ENCODE measurements around the gene NSUN2.

Gene NSUN2

DNA sequence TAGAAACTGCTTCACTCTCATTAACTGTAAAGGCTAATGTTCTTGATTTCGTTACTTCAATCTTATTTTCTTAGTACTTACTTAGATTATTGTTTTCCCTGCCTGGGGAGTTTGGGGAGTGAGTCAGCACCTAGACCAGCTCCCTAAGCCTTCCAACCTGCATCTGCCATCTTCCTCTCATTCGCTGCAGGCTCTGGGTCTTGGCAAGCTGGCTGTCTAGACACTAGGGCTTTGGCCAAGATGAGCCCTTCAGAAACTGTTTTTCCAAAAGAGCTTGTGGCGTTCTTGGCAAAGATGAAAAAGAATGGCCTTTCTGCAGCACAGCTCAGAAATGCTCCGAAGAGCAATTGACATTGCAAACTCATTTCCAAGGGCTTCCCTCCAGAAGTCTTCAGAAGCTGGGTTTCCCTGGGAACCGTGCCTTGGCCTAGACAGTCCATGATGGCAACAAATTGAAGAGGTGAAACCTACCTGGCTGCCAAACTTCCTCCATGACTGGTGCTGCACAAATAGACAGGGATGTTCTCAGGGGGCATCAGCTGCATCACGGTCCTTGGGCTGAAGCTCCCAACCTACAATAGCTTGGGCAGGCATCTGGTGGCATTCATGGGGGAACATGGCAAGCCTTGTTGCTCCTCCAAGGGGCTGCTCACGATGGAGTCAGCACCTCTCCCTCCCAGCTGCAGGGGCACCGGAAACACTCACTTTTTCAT is 76.6 kb downstream of the NSUN2 start:
- no peak overlapping the region for H2AK5ac ChIP-seq (ENCODE audit: low read length)
- DNase-seq, result no peak
- H3K9me3 ChIP-seq (ENCODE audit: insufficient read depth, low read depth, low read length), result peaks cover 21% of the 10 kb centered on the region
- H3K27me3 ChIP-seq (ENCODE audit: insufficient read depth, low read length), result no peaks in the 10 kb centered on the region
- H3K79me1 ChIP-seq (ENCODE audit: low read length), result no peaks in the 10 kb centered on the region
- H3K23ac ChIP-seq (ENCODE audit: low read length), result no peak overlapping the region
- no peaks in the 10 kb centered on the region for H3K79me2 ChIP-seq (ENCODE audit: control insufficient read depth, insufficient read depth, low read length, poor library complexity)
- H3K4me2 ChIP-seq (ENCODE audit: low read length), result no peak overlapping the region
- H3K27ac ChIP-seq (ENCODE audit: low read depth, low read length), result no peak overlapping the region
- no peak overlapping the region for H2AFZ ChIP-seq (ENCODE audit: insufficient read depth, low read length, poor library complexity)
- H4K8ac ChIP-seq (ENCODE audit: low read depth, low read length), result no peak overlapping the region
- no peak overlapping the region for H3K4ac ChIP-seq (ENCODE audit: low read depth, low read length)
- whole genome bisulfite sequencing (ENCODE audit: extremely low coverage, insufficient coverage, insufficient read length), result no CpG with 5 or more reads among the region's 8 CpGs
- no peak overlapping the region for H3K18ac ChIP-seq (ENCODE audit: low read length)
- H2BK120ac ChIP-seq (ENCODE audit: insufficient read depth, low read length, poor library complexity), result no peak overlapping the region
- no peak overlapping the region for H3K4me3 ChIP-seq (ENCODE audit: low read depth, low read length)
- H3K9ac ChIP-seq (ENCODE audit: low read length), result no peak overlapping the region
- H3K14ac ChIP-seq (ENCODE audit: low read length), result no peak overlapping the region
- H3K36me3 ChIP-seq (ENCODE audit: control insufficient read depth in 1 of 2, insufficient read depth in 2 of 2, low read length in 2 of 2), result no peaks in the 10 kb centered on the region
- H3K4me1 ChIP-seq (ENCODE audit: control insufficient read depth in 1 of 2, insufficient read depth in 2 of 2, low read length in 2 of 2), result no peaks in the 10 kb centered on the region
- H4K12ac ChIP-seq (ENCODE audit: low read depth, low read length), result no peak overlapping the region
- no peak overlapping the region for H2BK12ac ChIP-seq (ENCODE audit: low read length)
- H2BK5ac ChIP-seq (ENCODE audit: low read depth, low read length, poor library complexity), result no peak overlapping the region
- H4K91ac ChIP-seq (ENCODE audit: low read depth, low read length), result no peak overlapping the region

DNA sequence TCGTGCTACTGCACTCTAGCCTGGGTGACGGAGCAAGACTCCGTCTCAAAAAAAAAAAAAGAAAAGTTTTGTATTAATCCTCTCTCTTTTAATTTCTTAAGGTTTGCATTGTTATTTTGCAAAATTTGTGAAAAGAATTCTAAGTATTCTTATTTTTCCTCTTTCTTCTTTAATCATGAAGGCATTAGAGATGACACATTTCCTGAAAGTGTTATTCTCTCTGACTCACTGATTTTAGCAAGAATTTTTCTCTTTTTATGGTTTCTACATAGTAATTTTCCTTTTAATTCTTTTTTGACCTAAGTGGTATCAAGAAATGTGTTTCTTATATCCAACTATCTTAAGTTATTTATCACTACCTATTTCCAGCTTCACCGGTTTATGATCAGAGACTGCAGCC is 78.0 kb downstream of the NSUN2 start:
- no peaks in the 10 kb centered on the region for H3K79me1 ChIP-seq (ENCODE audit: low read length)
- H3K4me3 ChIP-seq (ENCODE audit: low read depth, low read length), result no peak overlapping the region
- H3K14ac ChIP-seq (ENCODE audit: low read length), result no peak overlapping the region
- no peak overlapping the region for H2BK12ac ChIP-seq (ENCODE audit: low read length)
- no peak overlapping the region for H4K91ac ChIP-seq (ENCODE audit: low read depth, low read length)
- no peak overlapping the region for H3K9ac ChIP-seq (ENCODE audit: low read length)
- no peak overlapping the region for H2AFZ ChIP-seq (ENCODE audit: insufficient read depth, low read length, poor library complexity)
- H4K12ac ChIP-seq (ENCODE audit: low read depth, low read length), result no peak overlapping the region
- H2AK5ac ChIP-seq (ENCODE audit: low read length), result no peak overlapping the region
- WGBS (ENCODE audit: extremely low coverage, insufficient coverage, insufficient read length), result no CpG with 5 or more reads among the region's 4 CpGs
- H2BK5ac ChIP-seq (ENCODE audit: low read depth, low read length, poor library complexity), result no peak overlapping the region
- no peak overlapping the region for H3K27ac ChIP-seq (ENCODE audit: low read depth, low read length)
- no peaks in the 10 kb centered on the region for H3K4me1 ChIP-seq (ENCODE audit: control insufficient read depth in 1 of 2, insufficient read depth in 2 of 2, low read length in 2 of 2)
- H2BK120ac ChIP-seq (ENCODE audit: insufficient read depth, low read length, poor library complexity), result no peak overlapping the region
- no peak overlapping the region for H4K8ac ChIP-seq (ENCODE audit: low read depth, low read length)
- H3K27me3 ChIP-seq (ENCODE audit: insufficient read depth, low read length), result no peaks in the 10 kb centered on the region
- H3K9me3 ChIP-seq (ENCODE audit: insufficient read depth, low read depth, low read length), result peaks cover 22% of the 10 kb centered on the region
- no peak overlapping the region for H3K4me2 ChIP-seq (ENCODE audit: low read length)
- no peak overlapping the region for H3K23ac ChIP-seq (ENCODE audit: low read length)
- H3K18ac ChIP-seq (ENCODE audit: low read length), result no peak overlapping the region
- no peak for DNase-seq
- no peak overlapping the region for H3K4ac ChIP-seq (ENCODE audit: low read depth, low read length)
- no peaks in the 10 kb centered on the region for H3K36me3 ChIP-seq (ENCODE audit: control insufficient read depth in 1 of 2, insufficient read depth in 2 of 2, low read length in 2 of 2)
- H3K79me2 ChIP-seq (ENCODE audit: control insufficient read depth, insufficient read depth, low read length, poor library complexity), result no peaks in the 10 kb centered on the region

DNA sequence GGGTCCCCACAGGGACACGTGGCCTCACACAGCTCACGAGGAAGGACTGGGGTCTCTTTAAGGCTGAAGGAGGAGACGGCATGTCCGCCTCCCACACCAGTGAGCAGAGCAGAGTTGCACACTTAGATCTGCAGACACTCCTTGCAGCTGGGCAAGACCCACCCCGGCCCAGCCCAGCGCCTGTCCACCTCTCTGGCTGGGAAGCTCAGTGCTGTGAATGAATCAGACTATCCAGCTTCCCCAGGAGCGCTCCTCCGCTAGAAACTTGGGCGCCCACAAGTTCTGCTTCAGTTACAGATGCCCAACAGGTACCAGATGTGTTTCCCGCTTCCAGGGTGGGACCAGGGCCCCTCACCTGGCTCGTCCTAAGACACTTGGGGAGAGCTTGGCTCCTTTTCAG is 78.9 kb downstream of the NSUN2 start:
- no peak overlapping the region for H2AK5ac ChIP-seq (ENCODE audit: low read length)
- H2BK5ac ChIP-seq (ENCODE audit: low read depth, low read length, poor library complexity), result no peak overlapping the region
- H3K27me3 ChIP-seq (ENCODE audit: insufficient read depth, low read length), result no peaks in the 10 kb centered on the region
- no CpG with 5 or more reads among the region's 11 CpGs for WGBS (ENCODE audit: extremely low coverage, insufficient coverage, insufficient read length)
- H2BK12ac ChIP-seq (ENCODE audit: low read length), result no peak overlapping the region
- H3K14ac ChIP-seq (ENCODE audit: low read length), result no peak overlapping the region
- H3K9me3 ChIP-seq (ENCODE audit: insufficient read depth, low read depth, low read length), result peaks cover 22% of the 10 kb centered on the region
- no peak overlapping the region for H3K9ac ChIP-seq (ENCODE audit: low read length)
- no peak overlapping the region for H3K18ac ChIP-seq (ENCODE audit: low read length)
- no peaks in the 10 kb centered on the region for H3K4me1 ChIP-seq (ENCODE audit: control insufficient read depth in 1 of 2, insufficient read depth in 2 of 2, low read length in 2 of 2)
- H3K4me3 ChIP-seq (ENCODE audit: low read depth, low read length), result no peak overlapping the region
- no peak overlapping the region for H2BK120ac ChIP-seq (ENCODE audit: insufficient read depth, low read length, poor library complexity)
- DNase-seq, result no peak
- H4K8ac ChIP-seq (ENCODE audit: low read depth, low read length), result no peak overlapping the region
- H3K79me1 ChIP-seq (ENCODE audit: low read length), result no peaks in the 10 kb centered on the region
- no peaks in the 10 kb centered on the region for H3K79me2 ChIP-seq (ENCODE audit: control insufficient read depth, insufficient read depth, low read length, poor library complexity)
- no peak overlapping the region for H2AFZ ChIP-seq (ENCODE audit: insufficient read depth, low read length, poor library complexity)
- H3K27ac ChIP-seq (ENCODE audit: low read depth, low read length), result no peak overlapping the region
- H3K23ac ChIP-seq (ENCODE audit: low read length), result no peak overlapping the region
- H4K12ac ChIP-seq (ENCODE audit: low read depth, low read length), result no peak overlapping the region
- H3K4me2 ChIP-seq (ENCODE audit: low read length), result no peak overlapping the region
- no peak overlapping the region for H4K91ac ChIP-seq (ENCODE audit: low read depth, low read length)
- H3K4ac ChIP-seq (ENCODE audit: low read depth, low read length), result no peak overlapping the region
- no peaks in the 10 kb centered on the region for H3K36me3 ChIP-seq (ENCODE audit: control insufficient read depth in 1 of 2, insufficient read depth in 2 of 2, low read length in 2 of 2)

DNA sequence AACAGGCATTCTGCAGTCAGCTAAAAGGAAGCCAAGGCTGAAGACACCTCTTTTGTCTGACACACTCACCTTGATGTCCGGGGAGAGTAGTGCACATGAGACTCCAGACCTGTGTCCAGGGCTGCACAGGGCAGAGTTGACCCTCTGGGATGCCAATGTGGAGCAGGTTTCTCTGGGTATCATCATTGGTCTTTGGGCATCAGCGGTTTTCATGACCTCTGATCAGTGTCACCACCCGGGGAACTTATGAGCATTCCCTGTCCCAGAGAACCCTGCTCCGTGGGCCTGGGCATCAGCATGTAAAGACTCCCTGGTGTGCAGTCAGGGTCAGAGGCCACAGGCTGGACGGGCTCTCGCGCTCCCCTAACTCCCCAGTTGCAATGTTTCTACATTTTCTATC is 80.2 kb downstream of the NSUN2 start:
- Histone ChIP-seq H3K4ac (ENCODE audit: low read depth, low read length) (no peak overlapping the region), H3K23ac (ENCODE audit: low read length) (no peak overlapping the region), H3K9ac (ENCODE audit: low read length) (no peak overlapping the region), H2AFZ (ENCODE audit: insufficient read depth, low read length, poor library complexity) (no peak overlapping the region), H3K18ac (ENCODE audit: low read length) (no peak overlapping the region), H3K9me3 (ENCODE audit: insufficient read depth, low read depth, low read length) (peaks cover 17% of the 10 kb centered on the region), H3K79me2 (ENCODE audit: control insufficient read depth, insufficient read depth, low read length, poor library complexity) (no peaks in the 10 kb centered on the region), H3K79me1 (ENCODE audit: low read length) (no peaks in the 10 kb centered on the region), H3K36me3 (ENCODE audit: control insufficient read depth in 1 of 2, insufficient read depth in 2 of 2, low read length in 2 of 2) (no peaks in the 10 kb centered on the region), H3K14ac (ENCODE audit: low read length) (no peak overlapping the region), H3K4me2 (ENCODE audit: low read length) (no peak overlapping the region), H2BK5ac (ENCODE audit: low read depth, low read length, poor library complexity) (no peak overlapping the region), H2BK12ac (ENCODE audit: low read length) (no peak overlapping the region), H2AK5ac (ENCODE audit: low read length) (no peak overlapping the region), H4K12ac (ENCODE audit: low read depth, low read length) (no peak overlapping the region), H3K27me3 (ENCODE audit: insufficient read depth, low read length) (no peaks in the 10 kb centered on the region), H3K27ac (ENCODE audit: low read depth, low read length) (no peak overlapping the region), H4K91ac (ENCODE audit: low read depth, low read length) (no peak overlapping the region), H3K4me3 (ENCODE audit: low read depth, low read length) (no peak overlapping the region), H4K8ac (ENCODE audit: low read depth, low read length) (no peak overlapping the region), H2BK120ac (ENCODE audit: insufficient read depth, low read length, poor library complexity) (no peak overlapping the region), H3K4me1 (ENCODE audit: control insufficient read depth in 1 of 2, insufficient read depth in 2 of 2, low read length in 2 of 2) (no peaks in the 10 kb centered on the region)
- no CpG with 5 or more reads among the region's 7 CpGs for WGBS (ENCODE audit: extremely low coverage, insufficient coverage, insufficient read length)
- no peak for DNase-seq

Data from trophoblast cell (in vitro differentiated cells and primary cell).